Muscle layer of colon (tissue), 2 donors: ENCODE results near the gene MYNN.

Source experiments
- H3K27ac ChIP-seq: one replicate; pipeline ENCODE4 v1.7.0; 2013; ENCODE audit warnings: low read depth, mild to moderate bottlenecking, low read length, moderate library complexity
- H3K27me3 ChIP-seq, 2 donors: one replicate each; pipeline ENCODE4 v1.7.0; 2013; ENCODE audit warnings: low read length in 2 of 2, mild to moderate bottlenecking in 2 of 2; ENCODE audit not compliant: insufficient read depth in 2 of 2, control insufficient read depth in 1 of 2
- H3K36me3 ChIP-seq: one replicate; pipeline ENCODE4 v1.7.0; 2013; ENCODE audit warnings: mild to moderate bottlenecking, low read length; ENCODE audit not compliant: insufficient read depth
- H3K4me1 ChIP-seq: one replicate; pipeline ENCODE4 v1.7.0; 2013; ENCODE audit warnings: mild to moderate bottlenecking, low read length; ENCODE audit not compliant: insufficient read depth
- H3K4me3 ChIP-seq, 2 donors: one replicate each; pipeline ENCODE4 v1.7.0; 2013; ENCODE audit warnings: low read length in 2 of 2, low read depth in 1 of 2, mild to moderate bottlenecking in 1 of 2, moderate library complexity in 1 of 2
- H3K9ac ChIP-seq: one replicate; pipeline ENCODE4 v1.7.0; 2013; ENCODE audit warnings: low read length
- H3K9me3 ChIP-seq: one replicate; pipeline ENCODE4 v1.7.0; 2013; ENCODE audit warnings: mild to moderate bottlenecking, low read length
- donor health status: abdominal sarcoma.
- donor health status: Adenocarcinoma of cecum.

The MYNN gene

GRCh38 chr3:169759256-169759655, 13.9 kb upstream of the MYNN start:
- Histone ChIP-seq H3K4me1 (no peaks in the 10 kb centered on the region), H3K27ac (no peak overlapping the region), H3K36me3 (no peaks in the 10 kb centered on the region), H3K9ac (no peak overlapping the region), H3K4me3 (no peak overlapping the region), H3K9me3 (no peaks in the 10 kb centered on the region), H3K27me3 (no peaks in the 10 kb centered on the region)

GRCh38 chr3:169760479-169760878, 12.7 kb upstream of the MYNN start:
- Histone ChIP-seq H3K27me3 (no peaks in the 10 kb centered on the region), H3K27ac (no peak overlapping the region), H3K4me1 (no peaks in the 10 kb centered on the region), H3K36me3 (no peaks in the 10 kb centered on the region), H3K9ac (no peak overlapping the region), H3K4me3 (no peak overlapping the region), H3K9me3 (no peaks in the 10 kb centered on the region)

- H3K36me3 ChIP-seq: no peaks in the 10 kb centered on the region
- peak overlapping the region; percentile 67 to 93 for H3K4me3 ChIP-seq
- H3K27me3 ChIP-seq: no peaks in the 10 kb centered on the region
- H3K4me1 ChIP-seq: no peaks in the 10 kb centered on the region
- H3K9ac ChIP-seq: peak overlapping the region; percentile 85
- H3K9me3 ChIP-seq: no peaks in the 10 kb centered on the region
- peak overlapping the region; percentile 89 for H3K27ac ChIP-seq
Measured at GRCh38 chr3:169764312-169764881, 8.8 kb upstream of the MYNN start.

GRCh38 chr3:169764882-169765612, 8.1 kb upstream of the MYNN start, which contains the start of gene TERC:
Gene TERC, minus strand, starts transcription at chr3:169765060.
- Histone ChIP-seq H3K4me3 (peak within 1 kb of the TSS; percentile 67 to 93), H3K4me1 (no peaks in the 10 kb centered on the region), H3K27ac (peak within 1 kb of the TSS; percentile 89), H3K9me3 (no peaks in the 10 kb centered on the region), H3K9ac (peak within 1 kb of the TSS; percentile 85), H3K27me3 (no peaks in the 10 kb centered on the region), H3K36me3 (no peaks in the 10 kb centered on the region)

- Histone ChIP-seq H3K4me3 (peak within 1 kb of the TSS; percentile 72 to 92), H3K4me1 (peaks cover 8% of the 10 kb centered on the region), H3K36me3 (peaks cover 4% of the 10 kb centered on the region), H3K27ac (peak within 1 kb of the TSS; percentile 83), H3K9ac (peak within 1 kb of the TSS; percentile 66), H3K27me3 (no peaks in the 10 kb centered on the region), H3K9me3 (no peaks in the 10 kb centered on the region)
Measured at GRCh38 chr3:169769287-169770181, 3.7 kb upstream of the MYNN start, which contains the start of gene ACTRT3. Gene ACTRT3, minus strand, starts transcription at chr3:169769561. Its CDS starts 41 bp downstream, at chr3:169769520.

GRCh38 chr3:169771497-169772304, 1.5 kb upstream of the MYNN start:
- peak overlapping the region; percentile 98 for H3K27ac ChIP-seq
- H3K4me3 ChIP-seq: peak overlapping the region; percentile 67 to 86
- no peaks in the 10 kb centered on the region for H3K9me3 ChIP-seq
- H3K4me1 ChIP-seq: peaks cover 17% of the 10 kb centered on the region
- no peaks in the 10 kb centered on the region for H3K27me3 ChIP-seq
- peak overlapping the region; percentile 83 for H3K9ac ChIP-seq
- peaks cover 14% of the 10 kb centered on the region for H3K36me3 ChIP-seq

GRCh38 chr3:169772305-169772896, 795 bp upstream of the MYNN start:
- H3K27me3 ChIP-seq: no peaks in the 10 kb centered on the region
- peaks cover 17% of the 10 kb centered on the region for H3K4me1 ChIP-seq
- H3K9me3 ChIP-seq: no peaks in the 10 kb centered on the region
- peaks cover 15% of the 10 kb centered on the region for H3K36me3 ChIP-seq
- peak overlapping the region; percentile 67 to 86 for H3K4me3 ChIP-seq
- peak overlapping the region; percentile 83 for H3K9ac ChIP-seq
- peak overlapping the region; percentile 98 for H3K27ac ChIP-seq

- H3K27me3 ChIP-seq: no peaks in the 10 kb centered on the region
- H3K36me3 ChIP-seq: peaks cover 30% of the 10 kb centered on the region
- no peaks in the 10 kb centered on the region for H3K9me3 ChIP-seq
- peak overlapping the region; percentile 67 to 86 for H3K4me3 ChIP-seq
- H3K4me1 ChIP-seq: peaks cover 17% of the 10 kb centered on the region
- H3K9ac ChIP-seq: peak overlapping the region; percentile 83
- H3K27ac ChIP-seq: no peak overlapping the region
Measured at GRCh38 chr3:169774186-169774585, 990 bp downstream of the MYNN start.

- Histone ChIP-seq H3K9me3 (no peaks in the 10 kb centered on the region), H3K27ac (no peak overlapping the region), H3K4me3 (no peak overlapping the region), H3K4me1 (peaks cover 17% of the 10 kb centered on the region), H3K36me3 (peaks cover 56% of the 10 kb centered on the region), H3K9ac (no peak overlapping the region), H3K27me3 (no peaks in the 10 kb centered on the region)
Measured at GRCh38 chr3:169777822-169778221, 4.6 kb downstream of the MYNN start.

- Histone ChIP-seq H3K9ac (no peak overlapping the region), H3K4me3 (no peak overlapping the region), H3K27ac (no peak overlapping the region), H3K4me1 (no peaks in the 10 kb centered on the region), H3K27me3 (no peaks in the 10 kb centered on the region), H3K9me3 (no peaks in the 10 kb centered on the region), H3K36me3 (peaks cover 58% of the 10 kb centered on the region)
Measured at GRCh38 chr3:169780742-169781141, 7.5 kb downstream of the MYNN start.
